H1 (cell line): ENCODE measurements around the gene KCNK13. TPM values are rescaled to one million over a fixed set of nuclear protein-coding genes. Genes with fewer than 3 reads are reported as not detected.

Experiments
- CTCF ChIA-PET: fragments of 300-600 bp; sonication (Branson Sonifier 250); formaldehyde crosslinking; loops from one replicate; lab custom pipeline; 2021; ENCODE audit not compliant: partially characterized antibody; lab: Charles Lee
- POLR2A ChIA-PET: fragments of 300-600 bp; sonication (Branson Sonifier 250); formaldehyde crosslinking; loops from one replicate; lab custom pipeline; 2021; ENCODE audit warnings: inconsistent platforms; ENCODE audit not compliant: partially characterized antibody; lab: Charles Lee
- DNase-seq, 2 experiments: peaks; one replicate each; pipeline versions ENCODE4 v3.0.0 to v3.0.0-alpha.2; 2010 to 2022; ENCODE audit warnings: low spot score in 2 of 2, low read depth in 1 of 2, mixed read lengths in 1 of 2
- FAIRE-seq: peaks from 2 replicates; lab custom pipeline; 2011; peaks lifted over from hg19 to GRCh38; lab: Jason Lieb, UNC
- H2AFZ ChIP-seq: 2 replicates; pipeline ENCODE4 v1.8.1; 2012; ENCODE audit warnings: low read length, inconsistent platforms
- H2AK5ac ChIP-seq: 2 replicates; pipeline ENCODE4 v1.6.1; 2013; ENCODE audit warnings: low read depth, low read length
- H2BK120ac ChIP-seq: replicated peaks from 2 replicates; pipeline ENCODE3; 2013; ENCODE audit warnings: low read depth, low read length, inconsistent platforms
- H2BK12ac ChIP-seq: 2 replicates; pipeline ENCODE4 v1.6.1; 2013; ENCODE audit warnings: low read depth, low read length
- H2BK15ac ChIP-seq: 2 replicates; pipeline ENCODE4 v1.6.1; 2013; ENCODE audit warnings: low read length
- H2BK20ac ChIP-seq: 2 replicates; pipeline ENCODE4 v1.6.1; 2013; ENCODE audit warnings: low read length
- H2BK5ac ChIP-seq: 2 replicates; pipeline ENCODE4 v1.6.1; 2013; ENCODE audit warnings: low read depth, low read length
- H3K14ac ChIP-seq: 2 replicates; pipeline ENCODE4 v1.6.1; 2013; ENCODE audit warnings: inconsistent platforms; ENCODE audit not compliant: insufficient read length
- H3K18ac ChIP-seq: 2 replicates; pipeline ENCODE4 v1.6.1; 2013; ENCODE audit warnings: low read length; ENCODE audit errors: extremely low read depth
- H3K23ac ChIP-seq: 2 replicates; pipeline ENCODE4 v1.6.1; 2013; ENCODE audit warnings: inconsistent platforms; ENCODE audit not compliant: insufficient read length
- H3K23me2 ChIP-seq: 2 replicates; pipeline ENCODE4 v1.6.1; 2013; ENCODE audit warnings: low read depth, low read length
- H3K27ac ChIP-seq: 2 replicates; pipeline ENCODE4 v1.6.1; 2011; ENCODE audit warnings: low read depth, low read length, inconsistent platforms
- H3K27me3 ChIP-seq, 4 experiments: replicated peaks in 1 of 4; 1 replicate in 1 of 4; 2 replicates in 3 of 4; pipeline versions ENCODE4 v1.6.1 to v1.8.1; 2011 to 2013; ENCODE audit warnings: low read length in 3 of 4, mild to moderate bottlenecking in 3 of 4, inconsistent platforms in 2 of 4, mixed read lengths in 2 of 4, moderate library complexity in 1 of 4; ENCODE audit not compliant: control insufficient read depth in 3 of 4, insufficient read depth in 3 of 4; ENCODE audit errors: extremely low read depth in 1 of 4
- H3K36me3 ChIP-seq, 4 experiments: 2 replicates each; pipeline versions ENCODE4 v1.6.1 to v1.8.1; 2011 to 2013; ENCODE audit warnings: mild to moderate bottlenecking in 4 of 4, low read length in 3 of 4, moderate library complexity in 2 of 4, control low read depth in 1 of 4, inconsistent platforms in 1 of 4; ENCODE audit not compliant: insufficient read depth in 4 of 4, control insufficient read depth in 2 of 4
- H3K4ac ChIP-seq: replicated peaks from 2 replicates; pipeline ENCODE3; 2013; ENCODE audit warnings: low read length, low read depth, mixed read lengths, inconsistent platforms; ENCODE audit not compliant: insufficient read length
- H3K4me1 ChIP-seq, 4 experiments: replicated peaks in 1 of 4; 1 replicate in 1 of 4; 2 replicates in 3 of 4; pipeline versions ENCODE4 v1.6.1 to v1.8.1; 2011 to 2013; ENCODE audit warnings: low read length in 3 of 4, inconsistent platforms in 2 of 4, mixed read lengths in 1 of 4; ENCODE audit not compliant: insufficient read depth in 4 of 4, control insufficient read depth in 3 of 4
- H3K4me2 ChIP-seq, 2 experiments: 2 replicates each; pipeline versions ENCODE4 v1.6.1 to v1.8.1; 2011 to 2013; ENCODE audit warnings: low read depth in 2 of 2, low read length in 2 of 2, control low read depth in 1 of 2, inconsistent platforms in 1 of 2, mild to moderate bottlenecking in 1 of 2; ENCODE audit not compliant: insufficient read depth in 1 of 2
- H3K4me3 ChIP-seq, 4 experiments: fragments of 200-600, 300-600 bp in 1 of 4; sonication (generic), shearing (Covaris generic), sonication (Bioruptor Twin) in 1 of 4; 2 replicates each; pipeline versions ENCODE4 v1.5.1 to v1.8.1; 2011 to 2016; ENCODE audit warnings: low read length in 4 of 4, low read depth in 3 of 4, control low read depth in 2 of 4, inconsistent platforms in 2 of 4, mild to moderate bottlenecking in 2 of 4, mixed read lengths in 1 of 4, moderate library complexity in 1 of 4; ENCODE audit not compliant: insufficient read depth in 2 of 4; ENCODE audit errors: extremely low read depth in 1 of 4
- H3K56ac ChIP-seq: replicated peaks from 2 replicates; pipeline ENCODE3; 2013; ENCODE audit warnings: low read depth, mild to moderate bottlenecking, mixed read lengths, low read length, inconsistent platforms; ENCODE audit not compliant: insufficient read length
- H3K79me1 ChIP-seq: 2 replicates; pipeline ENCODE4 v1.6.1; 2013; ENCODE audit warnings: low read depth, low read length, control low read depth
- H3K79me2 ChIP-seq, 2 experiments: 2 replicates each; pipeline versions ENCODE4 v1.6.1 to v1.8.1; 2012 to 2013; ENCODE audit warnings: low read length in 2 of 2, mild to moderate bottlenecking in 2 of 2, inconsistent platforms in 1 of 2; ENCODE audit not compliant: insufficient read depth in 2 of 2, control insufficient read depth in 1 of 2
- H3K9ac ChIP-seq, 4 experiments: replicated peaks in 1 of 4; 1 replicate in 1 of 4; 2 replicates in 3 of 4; pipeline versions ENCODE4 v1.6.1 to v1.8.1; 2011 to 2013; ENCODE audit warnings: low read depth in 3 of 4, low read length in 3 of 4, control low read depth in 2 of 4, mild to moderate bottlenecking in 2 of 4, moderate library complexity in 2 of 4, inconsistent platforms in 1 of 4; ENCODE audit errors: extremely low read depth in 1 of 4
- H3K9me3 ChIP-seq, 2 experiments: 2 replicates each; pipeline versions ENCODE4 v1.6.1 to v1.8.1; 2012 to 2013; ENCODE audit warnings: mild to moderate bottlenecking in 2 of 2, moderate library complexity in 2 of 2, control low read depth in 1 of 2, inconsistent platforms in 1 of 2, low read depth in 1 of 2, low read length in 1 of 2, mixed read lengths in 1 of 2; ENCODE audit not compliant: insufficient read depth in 2 of 2
- H4K20me1 ChIP-seq, 2 experiments: replicated peaks in 1 of 2; 2 replicates each; pipeline versions ENCODE3 to v1.8.1; 2011 to 2013; ENCODE audit warnings: inconsistent platforms in 2 of 2, low read length in 2 of 2, mild to moderate bottlenecking in 1 of 2; ENCODE audit not compliant: insufficient read depth in 2 of 2, control insufficient read depth in 1 of 2
- H4K5ac ChIP-seq: 2 replicates; pipeline ENCODE4 v1.6.1; 2013; ENCODE audit warnings: low read length, low read depth, mixed read lengths, inconsistent platforms; ENCODE audit not compliant: insufficient read length
- H4K8ac ChIP-seq: 2 replicates; pipeline ENCODE4 v1.8.0; 2013; ENCODE audit warnings: mild to moderate bottlenecking, moderate library complexity, low read length, inconsistent platforms; ENCODE audit not compliant: insufficient read depth; ENCODE audit errors: extremely low read depth
- H4K91ac ChIP-seq: replicated peaks from 2 replicates; pipeline ENCODE3; 2013; ENCODE audit warnings: low read length, mixed read lengths, inconsistent platforms; ENCODE audit not compliant: insufficient read length
- CBX5 ChIP-seq: fragments of 300-800, 300-1000 bp; sonication (generic); IDR thresholded peaks from 2 replicates; pipeline ENCODE4 v1.7.1; 2016; ENCODE audit warnings: antibody characterized with exemption, low read length, low read depth
- CHD2 ChIP-seq: IDR thresholded peaks from 2 replicates; pipeline ENCODE4 v1.6.1; 2012; ENCODE audit warnings: low read length, improper control_type of control experiment
- EGR1 ChIP-seq: IDR thresholded peaks from 2 replicates; pipeline ENCODE4 v1.6.1; 2011; ENCODE audit warnings: low read depth, low read length, borderline replicate concordance
- EP300 ChIP-seq, 2 experiments: IDR thresholded peaks; 1 replicate in 1 of 2; 2 replicates in 1 of 2; pipeline ENCODE4 v1.6.1; 2011 to 2012; ENCODE audit warnings: low read depth in 2 of 2, low read length in 2 of 2, mild to moderate bottlenecking in 2 of 2, borderline replicate concordance in 1 of 2, inconsistent platforms in 1 of 2, moderate library complexity in 1 of 2
- GABPA ChIP-seq: IDR thresholded peaks from 2 replicates; pipeline ENCODE4 v1.6.1; 2011; ENCODE audit warnings: mild to moderate bottlenecking, low read length, moderate library complexity, borderline replicate concordance; ENCODE audit not compliant: insufficient read depth
- JUND ChIP-seq: IDR thresholded peaks from 2 replicates; pipeline ENCODE4 v1.6.1; 2011; ENCODE audit warnings: mild to moderate bottlenecking, improper control_type of control experiment, low read length
- POLR2A ChIP-seq, 2 experiments: IDR thresholded peaks; 1 replicate in 1 of 2; 2 replicates in 1 of 2; pipeline ENCODE4 v1.6.1; 2011; ENCODE audit warnings: low read depth in 2 of 2, low read length in 2 of 2, mild to moderate bottlenecking in 2 of 2; ENCODE audit errors: control extremely low read depth in 1 of 2
- POLR2AphosphoS5 ChIP-seq: IDR thresholded peaks from 2 replicates; pipeline ENCODE4 v1.6.1; 2011; ENCODE audit warnings: low read depth, low read length
- POU5F1 ChIP-seq: IDR thresholded peaks from 2 replicates; pipeline ENCODE4 v1.6.1; 2011; ENCODE audit warnings: low read depth, mild to moderate bottlenecking, low read length, moderate library complexity
- RAD21 ChIP-seq, 2 experiments: IDR thresholded peaks in 1 of 2; conservative IDR thresholded peaks in 1 of 2; 2 replicates each; pipeline ENCODE4 v1.6.1; 2011; ENCODE audit warnings: low read depth in 2 of 2, low read length in 2 of 2, improper control_type of control experiment in 1 of 2, inconsistent platforms in 1 of 2, mild to moderate bottlenecking in 1 of 2, moderate library complexity in 1 of 2
- RXRA ChIP-seq: IDR thresholded peaks from 2 replicates; pipeline ENCODE4 v1.6.1; 2011; ENCODE audit warnings: low read depth, mild to moderate bottlenecking, low read length, moderate library complexity; ENCODE audit not compliant: insufficient read depth
- SIN3A ChIP-seq, 2 experiments: IDR thresholded peaks in 1 of 2; conservative IDR thresholded peaks in 1 of 2; 2 replicates each; pipeline ENCODE4 v1.6.1; 2011 to 2012; ENCODE audit warnings: low read length in 2 of 2, improper control_type of control experiment in 1 of 2, low read depth in 1 of 2, mild to moderate bottlenecking in 1 of 2
- SIX5 ChIP-seq: IDR thresholded peaks from 2 replicates; pipeline ENCODE4 v1.6.1; 2011; ENCODE audit warnings: mild to moderate bottlenecking, low read depth, low read length
- SP2 ChIP-seq: IDR thresholded peaks from 2 replicates; pipeline ENCODE4 v1.6.1; 2012; ENCODE audit warnings: mild to moderate bottlenecking, low read length, inconsistent platforms
- SRF ChIP-seq: IDR thresholded peaks from 2 replicates; pipeline ENCODE4 v1.6.1; 2011; ENCODE audit warnings: mild to moderate bottlenecking, low read depth, low read length, moderate library complexity
- WGBS, 2 experiments: shearing (Covaris generic) in 1 of 2; methylation state at CpG; one replicate each; pipeline versions ENCODE4 v1.1.6 to v1.1.7; 2013 to 2015; ENCODE audit warnings: low lambda C conversion rate in 2 of 2, mixed read lengths in 2 of 2, inconsistent platforms in 1 of 2, low coverage in 1 of 2, missing lambda C conversion rate in 1 of 2; ENCODE audit not compliant: insufficient replicate concordance in 2 of 2, insufficient coverage in 1 of 2, insufficient read length in 1 of 2; ENCODE audit errors: extremely low coverage in 1 of 2, missing lambda C conversion rate in 1 of 2; 5-methylcytosine and 5-hydroxymethylcytosine counted together
- polyA plus RNA-seq, 7 experiments: library from polyadenylated mRNA; depleted of rRNA in 3 of 7; stranded (reverse) in 5 of 7; unstranded in 2 of 7; fragments of >200 nt in 5 of 7; fragments of 200-250 nt in 2 of 7; gene quantifications; 1 replicate in 5 of 7; 2 replicates in 1 of 7; 4 replicates in 1 of 7; pipeline versions ENCODE4 v1.2.1 to v1.2.3, GENCODE V29; 2011 to 2013; ENCODE audit warnings: missing spikeins in 2 of 7, mixed read lengths in 2 of 7
- total RNA-seq: library from RNA; stranded (reverse); fragmentation: NEBNext Ultra II Directional; extraction: Animal tissue kit (Norgen Biotek cat#: 25700); gene quantifications from 2 replicates; pipeline ENCODE4 v1.2.1, GENCODE V29; 2021

The KCNK13 gene
- total and polyA plus RNA-seq, 2 of the 8 experiments (the other 6 are each of a cell fraction or from before 2014, with no cell fraction given) = 0.39 to 0.48 TPM

DNA sequence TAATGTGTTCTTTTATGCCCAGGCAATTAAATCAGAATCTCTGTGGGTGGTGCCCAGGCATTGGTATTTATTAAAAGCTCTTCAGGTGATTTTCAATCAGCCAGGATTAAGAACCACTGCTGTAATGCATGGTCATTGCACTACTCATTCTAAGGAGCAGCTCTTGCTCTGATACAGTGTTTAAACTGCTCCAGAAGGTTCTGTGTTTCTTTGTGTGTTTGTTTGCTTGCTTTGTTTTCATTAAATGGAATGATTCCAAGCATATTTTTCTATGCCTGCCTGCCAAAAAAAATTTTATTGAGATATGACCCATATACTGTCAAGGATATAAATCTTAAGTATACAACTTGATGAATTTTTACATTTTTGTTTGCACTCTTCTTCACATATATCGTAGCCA lies 54.0 kb downstream of the KCNK13 start:
- H4K91ac ChIP-seq = no peak overlapping the region
- H2BK15ac ChIP-seq = no peak overlapping the region
- no peak overlapping the region for H2AFZ ChIP-seq
- H3K18ac ChIP-seq = no peak overlapping the region
- H3K9me3 ChIP-seq = no peaks in the 10 kb centered on the region
- no peaks in the 10 kb centered on the region for H3K79me2 ChIP-seq
- no peaks in the 10 kb centered on the region for H3K36me3 ChIP-seq
- no peak overlapping the region for H4K8ac ChIP-seq
- H3K79me1 ChIP-seq = no peaks in the 10 kb centered on the region
- H3K4ac ChIP-seq = no peak overlapping the region
- WGBS, 2 experiments = 86% methylated on average over 1 of the region's 1 CpG; no CpG with 5 or more reads in 1 of the 2 experiments
- H3K27ac ChIP-seq = no peak overlapping the region
- ChIA-PET POLR2A (no interaction called here), CTCF (interaction anchor here (1.1 to 2.5 kb wide), 3 partner anchors 9 to 142 kb away, joined by 3 to 15 read pairs (median 10); no protein-coding TSS in a partner anchor)
- H2BK5ac ChIP-seq = no peak overlapping the region
- no peak overlapping the region for H2BK12ac ChIP-seq
- H3K27me3 ChIP-seq = no peaks in the 10 kb centered on the region
- no peaks in the 10 kb centered on the region for H3K4me1 ChIP-seq
- H2BK20ac ChIP-seq = no peak overlapping the region
- FAIRE-seq (no peak), DNase-seq (no peak)
- H3K4me3 ChIP-seq = no peak overlapping the region
- H3K23me2 ChIP-seq = no peaks in the 10 kb centered on the region
- H3K14ac ChIP-seq = no peak overlapping the region
- H4K20me1 ChIP-seq = no peaks in the 10 kb centered on the region
- no peak overlapping the region for H3K23ac ChIP-seq
- H3K56ac ChIP-seq = no peak overlapping the region
- no peak overlapping the region for H4K5ac ChIP-seq
- no peak overlapping the region for H2BK120ac ChIP-seq
- H3K9ac ChIP-seq = no peak overlapping the region
- H3K4me2 ChIP-seq = no peak overlapping the region
- no peak overlapping the region for H2AK5ac ChIP-seq
- no peak for TF ChIP-seq SIX5
- no peak for TF ChIP-seq POLR2AphosphoS5
- TF ChIP-seq POLR2A (IDR thresholded peaks at IDR 0.05; ENCODE audit: control extremely low read depth in 1 of 2, low read depth in 2 of 2, low read length in 2 of 2) = no peak
- TF ChIP-seq CBX5 = no peak
- TF ChIP-seq CHD2 = no peak
- TF ChIP-seq EGR1 = no peak
- TF ChIP-seq SP2 = no peak
- TF ChIP-seq POU5F1 = no peak
- TF ChIP-seq EP300 (IDR thresholded peaks at IDR 0.05; ENCODE audit: borderline replicate concordance in 1 of 2, low read depth in 2 of 2, low read length in 2 of 2) = no peak
- no peak for TF ChIP-seq JUND
- no peak for TF ChIP-seq RAD21 (IDR thresholded peaks at IDR 0.05 in 1 of 2, conservative IDR thresholded peaks at IDR 0.05 in 1 of 2; ENCODE audit: low read depth in 2 of 2, low read length in 2 of 2)
- no peak for TF ChIP-seq SIN3A (conservative IDR thresholded peaks at IDR 0.05 in 1 of 2, IDR thresholded peaks at IDR 0.05 in 1 of 2; ENCODE audit: low read depth in 1 of 2, low read length in 2 of 2)
- TF ChIP-seq RXRA = no peak
- no peak for TF ChIP-seq GABPA
- TF ChIP-seq SRF = no peak
